WTC11 (cell line): ENCODE data around the gene KCNJ6. TPM values are rescaled to one million over a fixed set of nuclear protein-coding genes. Genes with fewer than 3 reads are reported as not detected.

Experiments
- ATAC-seq: fragments of 200-7000 bp; cut with Tn5 transposase; 2 replicates; pipeline ENCODE4 v1.10.0; 2021; ENCODE audit warnings: mild to moderate bottlenecking, moderate library complexity
- CTCF ChIA-PET: fragments of 300-600 bp; sonication (Branson Sonifier 250); formaldehyde crosslinking; loops from one replicate; lab custom pipeline; 2021; ENCODE audit warnings: antibody characterized with exemption; lab: Charles Lee
- POLR2A ChIA-PET: fragments of 350-600 bp; sonication (Branson Sonifier 250); formaldehyde crosslinking; loops from one replicate; lab custom pipeline; 2021; ENCODE audit warnings: antibody characterized with exemption; lab: Charles Lee
- DNase-seq: peaks from one replicate; pipeline ENCODE4 v3.0.0; 2021; ENCODE audit warnings: low spot score
- H3K27ac Mint-ChIP-seq: 2 replicates; pipeline ENCODE4 v1.8.0; 2021; ENCODE audit warnings: mixed read lengths
- H3K27me3 Mint-ChIP-seq: 2 replicates; pipeline ENCODE4 v1.8.0; 2021; ENCODE audit warnings: low read depth, mild to moderate bottlenecking, moderate library complexity, mixed read lengths
- H3K36me3 Mint-ChIP-seq: 2 replicates; pipeline ENCODE4 v1.8.0; 2021; ENCODE audit warnings: mixed read lengths
- H3K4me1 Mint-ChIP-seq: 2 replicates; pipeline ENCODE4 v1.8.0; 2022; ENCODE audit warnings: mixed read lengths
- H3K4me3 Mint-ChIP-seq: 2 replicates; pipeline ENCODE4 v1.8.0; 2021; ENCODE audit warnings: mild to moderate bottlenecking, moderate library complexity, mixed read lengths
- H3K9me3 Mint-ChIP-seq: 2 replicates; pipeline ENCODE4 v1.8.0; 2021; ENCODE audit warnings: mixed read lengths
- AR ChIP-seq: fragments of 250-450 bp; sonication (Bioruptor Pico); IDR thresholded peaks from 2 replicates; pipeline ENCODE4 v1.9.0; 2021; ENCODE audit warnings: mild to moderate bottlenecking
- E2F4 ChIP-seq: sonication (generic); formaldehyde crosslinking; IDR thresholded peaks from 2 replicates; pipeline ENCODE4 v1.8.1; 2022; ENCODE audit warnings: low read depth, mild to moderate bottlenecking, moderate library complexity, missing genetic modification reagents, borderline replicate concordance
- E2F5 ChIP-seq: sonication (generic); formaldehyde crosslinking; IDR thresholded peaks from 2 replicates; pipeline ENCODE4 v1.8.1; 2022; ENCODE audit warnings: mild to moderate bottlenecking, moderate library complexity, missing genetic modification reagents
- ELF4 ChIP-seq: sonication (generic); formaldehyde crosslinking; IDR thresholded peaks from 2 replicates; pipeline ENCODE4 v1.8.1; 2022; ENCODE audit warnings: low read depth, mild to moderate bottlenecking, moderate library complexity, missing genetic modification reagents
- ETV6 ChIP-seq: sonication (generic); formaldehyde crosslinking; IDR thresholded peaks from 2 replicates; pipeline ENCODE4 v1.8.1; 2022; ENCODE audit warnings: mild to moderate bottlenecking, missing genetic modification reagents
- FOXP1 ChIP-seq: sonication (generic); formaldehyde crosslinking; IDR thresholded peaks from 2 replicates; pipeline ENCODE4 v1.8.0; 2022; ENCODE audit warnings: missing genetic modification reagents, mild to moderate bottlenecking, moderate library complexity, borderline replicate concordance
- HMGXB4 ChIP-seq: sonication (generic); formaldehyde crosslinking; IDR thresholded peaks from 2 replicates; pipeline ENCODE4 v1.8.1; 2023; ENCODE audit warnings: mild to moderate bottlenecking, moderate library complexity, missing genetic modification reagents
- IRF1 ChIP-seq: sonication (generic); formaldehyde crosslinking; IDR thresholded peaks from 2 replicates; pipeline ENCODE4 v1.8.0; 2023; ENCODE audit warnings: missing genetic modification reagents
- JAZF1 ChIP-seq: fragments of 250-450 bp; sonication (Bioruptor Pico); IDR thresholded peaks from 2 replicates; pipeline ENCODE4 v1.9.0; 2021; ENCODE audit warnings: moderate library complexity, mild to moderate bottlenecking, inconsistent platforms
- KAT7 ChIP-seq: sonication (generic); formaldehyde crosslinking; IDR thresholded peaks from 2 replicates; pipeline ENCODE4 v1.8.1; 2023; ENCODE audit warnings: missing genetic modification reagents, mild to moderate bottlenecking, borderline replicate concordance
- MLX ChIP-seq: sonication (generic); formaldehyde crosslinking; IDR thresholded peaks from 2 replicates; pipeline ENCODE4 v1.8.1; 2023; ENCODE audit warnings: mild to moderate bottlenecking, missing genetic modification reagents, moderate library complexity
- NR1H2 ChIP-seq: sonication (generic); formaldehyde crosslinking; IDR thresholded peaks from 2 replicates; pipeline ENCODE4 v1.9.0; 2021; ENCODE audit warnings: mild to moderate bottlenecking, moderate library complexity, missing genetic modification reagents
- RELA ChIP-seq: sonication (generic); formaldehyde crosslinking; IDR thresholded peaks from 2 replicates; pipeline ENCODE4 v1.8.1; 2022; ENCODE audit warnings: missing genetic modification reagents, mild to moderate bottlenecking, borderline replicate concordance
- TP53 ChIP-seq: sonication (generic); formaldehyde crosslinking; IDR thresholded peaks from 2 replicates; pipeline ENCODE4 v1.8.1; 2023; ENCODE audit warnings: mild to moderate bottlenecking, missing genetic modification reagents
- USF1 ChIP-seq: sonication (generic); formaldehyde crosslinking; IDR thresholded peaks from 2 replicates; pipeline ENCODE4 v1.8.0; 2022; ENCODE audit warnings: mild to moderate bottlenecking, missing genetic modification reagents
- USF2 ChIP-seq: sonication (generic); formaldehyde crosslinking; IDR thresholded peaks from 2 replicates; pipeline ENCODE4 v1.8.1; 2023; ENCODE audit warnings: mild to moderate bottlenecking, missing genetic modification reagents, moderate library complexity
- ZBTB21 ChIP-seq: sonication (generic); formaldehyde crosslinking; IDR thresholded peaks from 2 replicates; pipeline ENCODE4 v1.8.1; 2023; ENCODE audit warnings: mild to moderate bottlenecking, missing genetic modification reagents, borderline replicate concordance
- ZNF396 ChIP-seq: fragments of 250-450 bp; sonication (Bioruptor Pico); IDR thresholded peaks from 2 replicates; pipeline ENCODE4 v1.8.0; 2021; ENCODE audit warnings: mild to moderate bottlenecking, moderate library complexity, borderline replicate concordance
- total RNA-seq: library from RNA; stranded (reverse); gene quantifications from 3 replicates; pipeline ENCODE4 v1.2.3, GENCODE V29; 2021

KCNJ6 gene
- total RNA-seq, 1 experiment from 2014 or later: 0.35 TPM

GRCh38 chr21:37874904-37875780 lies 41.1 kb downstream of the KCNJ6 start:
- DNase-seq: no peak
- ChIA-PET CTCF (interaction anchor here (0.9 to 1.6 kb wide), 2 partner anchors 41 to 174 kb away, joined by 4 read pairs; partner anchors contain the start of gene KCNJ6), POLR2A (no interaction called here)

GRCh38 chr21:37874481-37874880 lies 41.8 kb downstream of the KCNJ6 start:
- Mint-ChIP-seq H3K4me1 (no peaks in the 10 kb centered on the region), H3K27me3 (no peaks in the 10 kb centered on the region), H3K9me3 (no peaks in the 10 kb centered on the region), H3K4me3 (no peak overlapping the region), H3K27ac (no peak overlapping the region), H3K36me3 (no peaks in the 10 kb centered on the region)
- ChIA-PET CTCF (interaction anchor here (1.0 to 1.6 kb wide), 2 partner anchors 42 to 162 kb away, joined by 4 to 5 read pairs; partner anchors contain the start of gene KCNJ6), POLR2A (no interaction called here)
- DNase-seq (no peak), ATAC-seq (no peak)
- TF ChIP-seq TP53 (no peak), USF1 (no peak), ETV6 (CRISPR knock-in tag) (no peak), ZNF396 (CRISPR knock-in tag) (no peak), FOXP1 (CRISPR knock-in tag) (no peak), E2F4 (CRISPR knock-in tag) (no peak), IRF1 (CRISPR knock-in tag) (no peak), ELF4 (CRISPR knock-in tag) (no peak), HMGXB4 (no peak), NR1H2 (CRISPR knock-in tag) (no peak)

More at GRCh38 chr21:37874904-37875780, 41.1 kb downstream of the KCNJ6 start:
- no peak for TF ChIP-seq KAT7 (CRISPR knock-in tag)
- no peak for TF ChIP-seq USF2 (CRISPR knock-in tag)
- TF ChIP-seq ZBTB21 (CRISPR knock-in tag): no peak
- TF ChIP-seq MLX (CRISPR knock-in tag): no peak
- TF ChIP-seq RELA: no peak
- TF ChIP-seq E2F5 (CRISPR knock-in tag): no peak
- no peak for TF ChIP-seq JAZF1 (CRISPR knock-in tag)
- no peak for TF ChIP-seq AR
- ATAC-seq: no peak
- no peak overlapping the region for H3K4me3 Mint-ChIP-seq
- no peaks in the 10 kb centered on the region for H3K9me3 Mint-ChIP-seq
- H3K27ac Mint-ChIP-seq: no peak overlapping the region
- H3K27me3 Mint-ChIP-seq: no peaks in the 10 kb centered on the region
- H3K36me3 Mint-ChIP-seq: no peaks in the 10 kb centered on the region
- no peaks in the 10 kb centered on the region for H3K4me1 Mint-ChIP-seq
